Kidney glomerular epithelial cell (primary cell): ENCODE data around the gene VRK1.
A peak's percentile ranks its signal among the peaks of the same experiment; 100 is the strongest.

Source experiments
- DNase-seq: peaks from one replicate; lab custom pipeline; 2025; lab: John Stamatoyannopoulos, UW

Gene VRK1

DNA sequence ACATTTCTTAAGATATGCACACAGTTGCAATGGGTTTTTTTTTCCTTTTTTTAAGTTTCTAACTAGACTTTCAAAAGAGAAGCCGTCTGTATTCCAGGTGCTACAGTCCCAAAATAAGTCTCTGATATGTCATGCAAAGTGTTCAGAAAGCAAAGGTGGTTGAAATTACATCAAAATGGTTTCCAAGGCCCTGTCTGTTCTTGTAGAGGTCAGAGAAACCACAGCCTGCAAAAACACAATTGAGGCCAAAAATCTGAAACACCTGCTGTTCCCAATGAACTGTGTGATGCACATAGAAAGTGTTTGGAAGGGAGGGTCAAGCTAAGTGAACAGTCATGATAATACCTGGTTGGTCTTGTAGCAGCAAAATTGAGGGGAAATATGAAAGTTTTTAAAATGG lies 91.0 kb downstream of the VRK1 start:
- no peak for DNase-seq

DNA sequence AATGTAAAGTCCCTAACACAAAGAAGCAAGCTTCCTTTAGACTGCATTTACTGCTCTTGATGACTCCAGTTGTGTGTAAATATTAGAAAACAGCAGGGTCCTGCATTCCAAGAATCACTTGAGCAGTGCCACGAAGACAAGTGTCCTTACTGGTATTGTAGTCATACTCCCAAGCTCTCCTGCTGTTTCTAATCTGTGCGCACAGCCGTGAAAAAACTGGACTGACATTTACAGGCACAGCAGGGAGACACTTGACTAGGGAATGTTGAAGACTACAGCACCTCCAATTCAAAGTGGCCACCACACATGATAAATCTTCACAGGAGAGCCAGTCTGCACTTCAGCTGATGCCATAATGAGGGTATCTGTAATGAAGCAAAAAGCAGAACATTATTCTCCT lies 91.4 kb downstream of the VRK1 start:
- no peak for DNase-seq

DNA sequence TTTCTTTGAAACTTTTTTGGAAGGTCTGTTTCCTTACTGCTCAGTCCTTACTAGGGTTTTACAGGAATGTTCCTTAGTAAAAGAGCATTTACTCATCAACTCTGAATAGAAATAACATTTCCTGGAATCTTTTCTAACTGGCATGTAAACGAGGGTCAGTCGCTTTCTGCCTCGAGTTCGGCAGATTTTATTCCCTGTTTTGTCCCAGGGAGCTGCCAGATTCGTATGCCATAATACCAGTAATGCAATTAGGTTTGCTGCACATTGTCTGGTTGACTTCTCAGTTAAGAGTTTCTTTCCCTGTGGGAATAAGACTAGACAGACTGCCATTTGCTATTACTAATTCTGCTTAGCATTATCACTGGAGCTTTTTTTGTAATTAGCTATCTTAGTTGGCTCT lies 91.9 kb downstream of the VRK1 start:
- no peak for DNase-seq

DNA sequence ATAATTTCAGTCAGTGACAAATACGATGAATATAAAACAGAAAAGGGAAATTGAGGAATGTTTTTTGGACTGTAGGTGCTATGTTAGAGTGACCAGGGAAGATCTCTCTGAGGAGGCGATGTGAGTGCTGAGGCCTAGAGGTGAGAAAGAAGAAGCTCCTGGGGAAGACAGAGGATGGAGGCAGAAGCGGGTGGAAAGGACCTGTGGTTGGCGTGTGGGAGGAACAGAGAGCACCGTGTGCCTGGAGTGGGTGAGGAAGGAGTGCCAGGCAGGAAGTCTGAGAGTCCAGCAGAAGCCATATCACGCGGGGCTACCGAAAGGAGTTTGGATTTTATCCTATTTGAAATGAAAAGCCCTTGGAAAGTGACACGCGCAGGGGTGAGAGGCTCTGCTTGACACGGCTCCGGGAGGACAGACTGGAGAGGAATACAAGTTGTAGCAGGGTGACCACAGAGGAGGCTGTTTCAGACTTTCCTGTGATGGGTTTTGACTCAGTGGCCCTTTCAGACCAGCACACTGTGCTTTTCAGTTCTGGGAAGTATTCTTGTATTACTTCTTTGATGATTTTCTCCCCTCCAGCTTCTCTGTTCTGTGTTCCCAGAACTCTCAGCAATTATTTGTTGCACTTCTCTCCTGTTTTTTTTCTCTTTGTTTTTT lies 96.9 kb downstream of the VRK1 start:
- DNase-seq, result no peak

DNA sequence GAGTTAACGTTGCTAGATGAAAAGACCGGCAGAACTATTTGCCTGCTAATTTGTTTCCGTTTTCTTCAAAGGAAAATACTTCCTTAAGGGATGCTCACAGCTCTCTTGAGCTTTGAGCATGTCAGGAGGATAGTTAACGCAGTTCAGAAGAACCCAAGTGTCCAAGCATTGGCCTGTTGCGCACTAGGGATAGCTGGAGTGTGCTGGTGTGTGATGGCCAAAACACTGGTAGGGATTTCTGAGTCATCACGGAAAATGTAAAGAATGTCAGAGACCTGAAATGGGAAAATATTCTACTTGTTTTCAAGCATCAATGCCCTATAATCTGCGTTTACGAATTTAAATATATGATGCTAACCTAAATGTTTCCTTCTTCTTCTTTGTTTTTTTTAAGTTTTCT lies 97.8 kb downstream of the VRK1 start:
- DNase-seq, result no peak

DNA sequence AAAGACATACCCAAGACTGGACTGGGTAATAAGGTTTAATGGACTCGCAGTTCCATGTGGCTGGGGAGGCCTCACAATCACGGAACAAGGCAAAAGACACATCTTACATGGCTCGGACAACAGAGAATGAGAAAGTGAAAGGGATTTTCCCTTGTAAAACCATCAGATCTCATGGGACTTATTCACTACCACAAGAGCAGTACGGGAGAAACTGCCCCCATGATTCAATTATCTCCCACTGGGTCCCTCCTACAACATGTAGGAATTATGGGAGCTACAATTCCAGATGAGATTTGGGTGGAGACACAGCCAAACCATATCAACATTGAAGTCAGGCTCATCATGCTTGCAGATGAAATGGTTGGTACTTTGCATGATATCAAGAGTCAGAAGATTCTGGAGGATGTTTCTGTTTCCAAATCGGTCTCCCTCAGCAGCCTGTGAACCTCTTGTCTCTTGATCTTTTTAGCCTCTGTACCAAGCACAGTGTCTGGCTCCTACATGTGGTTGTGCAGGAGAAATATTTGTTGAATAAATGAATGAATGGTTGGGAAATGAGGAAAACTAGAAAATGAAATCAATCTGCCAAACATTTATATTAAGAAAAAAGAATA lies 98.6 kb downstream of the VRK1 start:
- no peak for DNase-seq

DNA sequence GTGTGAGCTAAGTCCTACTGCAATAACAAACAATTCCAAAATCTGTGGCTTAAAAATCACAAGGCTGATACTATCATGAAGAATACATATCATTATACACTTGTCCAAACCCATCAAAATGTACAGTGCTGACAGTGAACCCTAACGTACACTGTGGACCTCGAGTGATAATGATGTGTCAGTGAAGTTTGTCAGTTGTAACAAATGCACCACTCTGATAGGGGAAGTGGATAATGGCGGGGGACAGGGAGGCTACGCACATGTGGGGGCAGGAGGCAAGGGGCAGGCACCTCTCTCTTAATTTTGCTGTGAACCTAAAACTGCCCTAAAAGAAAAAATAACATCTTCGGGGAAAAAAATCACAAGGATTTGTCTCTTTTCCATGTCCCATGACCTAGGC lies 100.0 kb downstream of the VRK1 start:
- no peak for DNase-seq

DNA sequence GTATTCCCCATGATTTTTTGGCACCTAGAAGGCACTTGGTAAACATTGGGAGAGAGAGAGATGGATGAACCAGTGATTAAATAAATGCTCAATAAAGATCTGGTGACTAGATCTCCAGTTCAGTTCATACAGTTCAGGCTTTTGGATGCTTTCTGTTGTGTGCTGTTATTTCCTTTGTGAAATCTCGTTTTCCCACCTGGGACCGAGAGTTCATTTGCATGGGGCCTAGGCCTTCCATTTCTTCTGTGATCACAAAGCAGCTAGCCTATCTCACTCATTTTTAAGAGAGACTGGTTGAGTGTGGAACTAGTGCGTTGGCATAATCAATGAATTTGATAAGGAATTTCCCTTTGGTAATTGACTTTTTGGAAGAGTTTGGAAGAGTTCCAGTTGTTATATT lies 104.0 kb downstream of the VRK1 start:
- DNase-seq, result no peak

DNA sequence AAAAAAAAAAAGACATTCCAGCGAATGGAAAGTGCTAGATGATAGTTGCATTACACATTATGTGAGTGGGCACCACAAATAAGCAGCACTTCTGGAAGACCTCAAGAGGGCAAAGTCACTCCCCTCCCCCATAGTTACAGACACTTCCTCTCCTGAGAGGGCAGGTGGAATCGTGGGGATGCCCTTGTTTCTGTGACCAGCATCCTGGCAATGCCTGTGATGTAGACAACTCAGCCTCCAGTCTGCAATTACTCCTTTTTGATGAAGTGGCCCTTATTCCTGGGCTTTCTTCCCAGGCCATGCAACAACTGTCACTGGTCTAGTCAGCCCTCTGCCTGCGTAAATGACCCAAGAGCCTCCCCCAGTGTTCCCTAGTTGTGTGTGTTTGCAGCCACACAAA lies 104.8 kb downstream of the VRK1 start:
- DNase-seq, result no peak

DNA sequence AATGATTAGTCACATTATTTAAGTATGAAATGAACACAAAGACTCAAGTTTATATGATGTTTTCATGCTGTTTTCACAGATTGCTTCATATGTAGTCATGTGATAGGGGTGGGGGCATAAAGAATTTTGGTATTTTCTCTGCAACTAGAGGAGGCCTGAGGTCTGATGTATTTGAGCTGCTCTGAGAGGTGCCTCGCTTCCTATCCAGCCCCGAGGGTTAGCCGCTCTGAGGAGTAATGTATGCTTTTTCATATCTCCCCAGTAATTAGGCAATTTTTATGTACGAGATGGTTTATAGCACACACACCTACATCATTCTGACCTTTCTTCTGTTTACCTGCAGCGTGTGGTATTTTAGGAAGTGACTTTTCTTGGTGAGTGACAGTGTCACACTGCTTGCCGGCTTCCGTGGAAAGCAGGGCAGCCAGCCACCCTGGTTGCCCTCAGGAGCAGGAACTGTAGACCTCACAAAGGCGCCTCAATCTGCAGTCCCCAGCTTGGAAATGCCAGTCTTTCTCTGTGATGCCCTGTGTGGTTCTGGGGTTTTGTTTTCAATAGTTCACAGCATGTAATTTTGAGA lies 106.4 kb downstream of the VRK1 start:
- no peak for DNase-seq

DNA sequence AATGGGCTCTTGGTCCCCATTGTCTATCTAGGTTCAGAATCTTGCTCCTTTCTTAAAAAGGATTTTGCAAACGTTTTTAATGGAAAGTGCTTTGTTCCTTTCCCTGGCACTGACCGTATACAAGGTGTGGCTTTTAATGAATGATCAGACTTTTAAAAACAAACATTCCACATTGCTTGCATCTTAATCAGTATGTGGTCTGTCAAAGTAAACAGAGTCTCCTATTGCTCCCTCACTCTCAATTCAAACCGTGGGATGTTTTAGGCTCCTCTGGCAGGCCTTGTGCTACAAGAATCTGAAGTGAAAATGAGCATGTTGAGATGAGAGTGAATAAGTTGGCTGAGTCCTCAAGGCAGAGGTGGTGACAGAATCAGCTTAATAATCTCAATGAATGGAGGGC lies 107.0 kb downstream of the VRK1 start:
- DNase-seq, result peak; percentile 7

DNA sequence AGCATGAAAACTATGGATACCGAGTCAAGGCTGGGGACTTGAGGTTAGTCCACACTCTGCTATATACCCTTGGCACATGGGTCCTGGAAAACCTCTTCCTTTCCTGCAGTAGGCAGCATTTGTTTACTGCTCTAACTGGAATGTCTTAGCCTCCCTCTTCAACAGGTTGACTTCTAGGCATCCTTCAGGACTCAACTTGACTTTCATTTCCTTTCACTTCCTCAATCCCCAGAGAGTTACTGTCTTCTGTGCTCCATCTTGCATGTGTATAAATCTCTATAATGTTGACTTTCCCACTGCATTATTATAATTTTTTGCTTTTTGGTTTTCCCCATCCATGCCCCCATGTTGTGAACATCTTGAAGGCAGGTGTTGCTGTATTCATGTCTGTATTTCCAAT lies 107.9 kb downstream of the VRK1 start:
- DNase-seq, result no peak

DNA sequence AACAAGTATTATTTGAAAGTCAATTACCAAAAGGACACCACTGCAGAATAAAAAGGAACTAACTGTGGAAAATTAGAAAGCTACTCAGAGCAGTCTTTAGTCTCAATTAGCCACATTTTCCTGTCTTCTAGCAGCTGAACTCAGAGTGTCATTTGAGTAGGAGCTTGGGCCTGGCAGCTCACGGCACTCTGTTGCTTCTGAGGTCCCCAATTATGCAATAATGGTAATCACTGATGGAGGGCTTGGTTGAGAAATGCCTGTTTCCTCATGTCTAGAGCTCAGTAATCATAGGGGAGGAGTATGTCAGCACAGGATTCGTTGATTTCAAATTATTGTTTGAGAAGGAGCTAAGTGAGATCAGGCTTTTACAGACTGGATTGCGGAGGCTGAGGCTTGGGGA lies 108.6 kb downstream of the VRK1 start:
- DNase-seq, result no peak

DNA sequence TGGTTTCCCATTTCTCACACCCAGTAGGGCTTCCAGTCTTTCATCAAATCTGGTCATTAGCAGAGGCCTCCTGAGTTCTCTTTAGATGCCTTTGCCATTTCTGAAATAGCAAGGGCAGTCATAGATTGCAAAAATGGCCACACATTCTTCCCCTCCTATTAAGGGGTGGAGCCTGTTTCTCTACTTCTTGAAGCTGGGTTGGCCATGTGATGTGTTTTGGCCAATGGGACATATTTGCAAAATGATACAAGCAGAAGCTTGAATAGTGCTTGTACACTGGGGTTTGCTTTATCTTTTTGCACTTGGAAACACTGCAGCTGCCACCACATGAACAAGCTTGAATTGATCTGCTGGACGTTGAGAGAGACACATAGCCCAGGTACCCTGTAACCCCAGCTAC lies 109.3 kb downstream of the VRK1 start:
- no peak for DNase-seq

DNA sequence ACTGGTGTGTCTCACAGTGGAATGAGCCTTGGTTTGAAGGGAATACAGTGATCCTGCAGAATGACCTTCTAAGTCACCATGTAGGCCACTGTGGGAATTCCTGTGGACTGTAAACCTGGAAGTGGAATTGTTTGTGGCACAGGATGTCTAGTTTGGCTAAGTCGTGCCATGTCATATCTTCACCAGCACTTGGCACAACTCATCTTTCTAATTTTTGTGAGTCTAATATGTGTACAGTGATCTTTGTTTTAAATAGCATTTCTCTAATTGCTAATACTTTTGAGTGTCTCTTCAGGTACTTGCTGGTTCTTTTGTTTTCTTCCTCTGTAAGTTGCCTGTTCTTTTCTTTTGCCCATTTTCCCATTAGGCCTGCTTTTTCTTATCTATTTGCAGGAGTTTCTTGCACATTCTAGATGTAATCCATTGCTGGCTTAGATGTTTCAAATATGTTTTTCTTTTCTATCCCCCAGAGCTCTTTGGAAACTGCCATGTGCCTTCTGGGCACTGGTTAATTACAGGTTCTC lies 112.7 kb downstream of the VRK1 start:
- DNase-seq, result no peak

DNA sequence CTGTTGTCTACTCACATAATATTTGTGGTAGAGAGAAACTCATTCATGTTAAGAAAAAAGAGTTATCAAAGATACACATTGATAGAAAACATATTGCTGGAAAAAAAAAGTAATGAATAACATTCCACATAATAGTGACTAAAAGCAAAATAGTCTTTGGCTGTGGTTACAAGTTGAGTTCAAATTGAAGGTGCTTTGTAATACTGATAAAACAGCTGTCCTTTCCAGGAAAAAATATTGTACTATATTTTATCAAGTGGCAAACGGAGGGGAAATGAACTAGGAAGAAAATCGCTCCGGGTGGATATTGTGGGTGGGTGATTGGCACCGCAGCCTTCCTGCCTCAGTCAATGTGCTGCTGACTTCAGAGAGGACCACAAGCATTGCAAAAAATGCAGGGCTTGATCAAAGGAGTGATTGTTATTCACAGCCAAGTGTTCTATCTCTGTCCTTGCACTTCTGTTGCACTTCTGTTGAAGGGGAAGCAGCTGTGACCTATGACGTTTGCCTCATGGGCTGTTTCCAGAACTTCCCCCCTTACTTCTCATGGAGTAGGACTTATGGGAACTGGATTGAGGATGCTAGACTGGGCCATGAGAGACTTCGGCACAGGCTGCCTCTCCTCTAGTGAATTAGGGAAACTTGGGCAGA lies 114.4 kb downstream of the VRK1 start:
- DNase-seq, result no peak

DNA sequence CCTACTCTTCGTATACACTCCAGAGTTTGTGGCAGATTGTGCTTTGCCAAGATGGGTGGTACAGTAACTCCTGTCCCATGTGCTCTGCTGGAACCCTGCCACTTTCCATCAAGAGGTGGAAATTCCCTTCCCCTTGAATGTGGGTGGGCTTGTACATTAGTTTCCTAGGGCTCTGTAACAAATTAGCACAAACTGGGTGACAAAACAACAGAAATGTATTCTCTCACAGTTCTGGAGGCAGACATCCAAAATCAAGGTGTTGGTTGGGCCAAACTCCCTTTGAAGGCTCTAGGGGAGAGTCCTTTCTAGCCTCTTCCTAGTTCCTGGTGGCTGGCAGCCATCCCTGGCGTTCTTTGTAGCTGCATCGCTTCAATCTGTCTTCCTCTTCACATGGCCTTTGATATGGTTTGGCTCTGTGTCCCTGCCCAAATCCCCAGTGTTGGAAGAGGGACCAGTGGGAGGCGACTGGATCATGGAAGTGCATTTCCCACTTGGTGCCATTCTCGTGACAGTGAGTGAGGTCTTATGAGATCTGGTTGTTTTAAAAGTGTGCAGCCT lies 117.5 kb downstream of the VRK1 start:
- no peak for DNase-seq

DNA sequence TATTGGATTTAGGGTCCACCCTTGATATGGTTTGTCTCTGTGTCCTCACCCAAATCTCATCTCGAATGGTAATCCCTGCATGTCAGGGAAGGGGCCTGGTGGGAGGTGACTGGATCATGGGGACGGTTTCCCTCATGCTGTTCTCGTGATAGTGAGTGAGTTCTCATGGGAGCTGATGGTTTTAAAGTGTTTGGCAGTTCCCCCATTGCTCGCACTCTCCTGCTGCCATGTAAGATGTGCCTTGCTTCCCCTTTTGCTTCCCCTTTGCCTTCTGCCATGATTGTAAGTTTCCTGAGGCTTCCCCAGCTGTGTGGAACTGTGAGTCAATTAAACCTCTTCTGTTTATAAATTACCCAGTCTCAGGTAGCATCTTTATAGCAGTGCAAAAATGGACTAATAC lies 118.3 kb downstream of the VRK1 start:
- no peak for DNase-seq

DNA sequence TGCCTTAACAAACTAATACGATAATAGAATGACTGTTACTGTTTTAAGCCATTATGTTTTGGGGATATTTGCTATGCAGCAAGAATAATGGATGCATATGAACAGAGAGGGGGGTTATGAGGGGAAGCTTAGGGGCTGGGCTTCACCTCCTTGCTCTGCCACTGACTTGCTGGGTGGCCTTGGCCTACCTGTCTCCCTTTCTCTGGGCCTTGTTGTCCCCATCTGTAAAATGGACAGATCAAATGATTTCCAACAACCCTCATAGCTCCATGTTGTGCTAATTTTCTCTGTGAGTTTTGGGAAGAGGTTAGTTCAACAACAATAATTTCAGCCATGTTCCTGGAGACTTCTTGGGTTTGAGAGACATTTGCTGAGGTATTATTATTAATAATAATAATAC lies 119.6 kb downstream of the VRK1 start:
- DNase-seq, result no peak

DNA sequence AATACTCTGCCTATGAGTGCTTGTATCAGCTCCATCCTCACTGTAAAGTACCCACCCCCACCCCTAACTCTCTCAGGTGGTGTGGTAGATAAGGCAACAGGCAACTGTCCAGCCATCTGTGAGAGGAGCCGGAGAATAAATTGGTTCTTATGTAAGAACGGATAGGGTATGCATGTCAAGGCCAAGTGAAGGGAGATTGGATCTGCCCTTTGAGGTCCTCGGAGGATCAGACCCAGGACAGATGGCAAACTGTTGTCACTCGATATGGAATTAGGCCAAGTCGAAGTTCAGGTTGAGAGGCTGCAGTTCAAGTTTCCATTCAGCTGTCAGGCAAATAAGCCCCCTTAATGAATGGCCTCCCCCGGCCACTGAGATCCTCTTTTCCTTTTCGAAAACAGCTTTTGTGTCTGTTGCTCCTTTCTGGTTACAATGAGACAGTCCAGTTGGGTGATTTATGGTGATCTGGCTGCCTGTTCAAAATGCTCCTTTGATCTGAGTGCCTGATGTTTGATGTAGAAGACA lies 120.3 kb downstream of the VRK1 start:
- DNase-seq, result no peak

DNA sequence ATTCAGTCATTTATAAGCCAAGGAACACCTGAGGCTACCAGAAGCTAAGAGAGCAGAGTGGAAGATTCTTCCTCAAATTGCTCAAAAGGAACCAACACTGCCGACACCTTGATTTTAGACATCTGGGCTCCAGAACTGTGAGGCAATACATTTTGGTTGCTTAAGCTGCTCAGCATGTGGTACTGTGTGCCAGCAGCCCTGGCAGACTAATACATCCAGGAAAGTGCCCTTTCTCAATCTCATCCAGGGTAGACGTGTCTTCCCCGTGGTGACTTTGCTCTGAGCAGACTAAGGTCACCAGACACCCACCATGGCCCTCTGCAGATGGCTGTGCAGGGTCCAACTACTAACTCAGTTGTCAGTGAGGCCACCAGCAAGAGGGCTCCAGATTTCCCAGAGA lies 122.8 kb downstream of the VRK1 start:
- no peak for DNase-seq

DNA sequence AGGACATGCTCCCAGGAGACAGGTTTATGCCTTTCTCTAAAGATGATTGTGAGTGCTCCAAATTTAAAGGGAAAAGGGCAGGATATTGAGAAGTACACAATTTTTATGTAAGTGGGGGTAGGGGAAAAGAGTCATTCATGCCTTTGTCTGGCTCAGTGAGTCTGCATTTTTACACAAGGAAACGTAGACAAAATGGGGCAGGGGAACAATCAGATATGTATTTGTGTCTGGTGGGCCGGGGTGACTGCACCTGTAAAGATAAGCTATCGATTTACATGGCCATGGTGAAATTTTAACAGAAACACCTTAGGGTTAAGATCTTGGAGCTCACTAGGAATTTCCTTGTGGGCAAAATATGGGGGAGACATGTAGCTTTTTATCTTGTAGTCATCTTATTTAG lies 123.6 kb downstream of the VRK1 start:
- DNase-seq, result no peak

DNA sequence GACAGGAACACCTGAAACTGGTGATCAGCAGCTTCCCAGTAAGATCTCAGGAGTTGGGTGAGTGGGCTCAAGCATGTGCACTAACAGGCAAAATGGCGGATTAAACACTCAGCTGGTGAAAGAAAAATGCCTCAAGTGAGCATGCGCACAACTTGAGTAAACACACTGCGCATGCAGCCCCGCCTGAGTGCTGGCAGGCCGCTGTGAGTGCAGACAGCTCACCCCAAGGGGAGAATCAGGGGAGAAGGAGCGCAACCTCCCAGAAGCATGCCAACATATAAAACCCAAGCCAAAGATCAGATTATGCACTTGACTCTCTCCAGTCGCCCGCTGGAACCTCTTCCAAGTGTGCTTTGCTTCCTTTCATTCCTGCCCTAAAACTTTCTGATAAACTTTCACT lies 125.8 kb downstream of the VRK1 start:
- no peak for DNase-seq
